Stimulated activated CD8-positive, alpha-beta memory T cell treated with anti-CD3 and anti-CD28 coated beads, Interleukin-4, amount 100 ng/mL, for 48 hours (primary cell): Measurements from ENCODE around the gene KRTAP10-10.
"Not testable (repeated sequence)": the region's sequence is repeated elsewhere in the genome, so short reads cannot be mapped to it uniquely, and the experiment has no call there.

Source experiments
- DNase-seq: peaks from one replicate; pipeline ENCODE4 v3.0.0-alpha.2; 2020

KRTAP10-10 gene

DNA sequence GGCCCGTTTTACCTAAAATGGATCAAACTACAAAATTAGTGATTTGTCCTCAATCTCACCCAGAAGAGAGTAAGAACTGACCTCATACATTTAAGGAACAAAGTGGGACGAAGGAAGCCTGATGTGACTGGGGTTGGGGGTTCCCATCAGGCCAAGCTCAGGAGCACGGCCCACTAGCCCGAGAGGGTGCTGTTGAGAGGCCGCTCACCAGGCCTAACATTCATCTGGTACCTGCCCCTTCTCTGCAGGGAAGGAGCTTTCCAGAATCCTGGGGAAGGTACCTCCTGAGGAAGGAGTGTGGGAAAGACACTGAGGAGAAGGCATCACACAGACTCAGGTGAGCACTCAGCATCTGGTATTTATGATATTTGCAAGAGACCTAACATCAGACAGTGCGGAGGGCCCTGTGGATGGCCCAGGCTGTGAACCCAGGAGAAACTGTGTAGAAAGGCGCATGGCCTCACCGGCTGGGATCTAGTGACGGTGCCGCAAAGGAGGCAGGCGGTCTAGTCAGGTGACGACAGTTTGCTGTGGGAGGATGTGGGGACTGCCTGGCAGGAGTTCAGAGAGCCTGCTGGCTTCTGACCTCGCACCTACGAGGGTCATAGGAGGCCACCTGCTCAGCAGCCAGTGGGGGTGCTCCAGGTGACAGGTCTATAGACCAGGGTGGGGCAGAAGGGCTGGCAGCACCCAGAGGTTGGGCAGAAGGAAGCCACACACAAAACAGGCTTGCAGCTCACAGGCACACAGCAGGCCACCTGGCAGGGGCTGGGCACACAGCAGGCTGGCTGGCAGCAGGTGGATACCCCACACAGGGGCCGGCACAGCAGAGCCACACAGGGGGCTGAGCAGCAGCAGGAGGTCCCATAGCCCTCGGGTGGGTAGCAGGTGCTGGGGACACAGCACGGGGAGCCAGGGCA is 16.8 kb downstream of the KRTAP10-10 start:
- DNase-seq: no peak

GRCh38 chr21:44654576-44655175 is 17.5 kb downstream of the KRTAP10-10 start, which contains the start of gene KRTAP12-4:
Gene KRTAP12-4 (minus strand): TSS chr21:44654659. CDS start chr21:44654614, 45 bp downstream.
- no peak for DNase-seq

- DNase-seq: no peak
Observed at GRCh38 chr21:44656868-44657267, 19.7 kb downstream of the KRTAP10-10 start.

DNA sequence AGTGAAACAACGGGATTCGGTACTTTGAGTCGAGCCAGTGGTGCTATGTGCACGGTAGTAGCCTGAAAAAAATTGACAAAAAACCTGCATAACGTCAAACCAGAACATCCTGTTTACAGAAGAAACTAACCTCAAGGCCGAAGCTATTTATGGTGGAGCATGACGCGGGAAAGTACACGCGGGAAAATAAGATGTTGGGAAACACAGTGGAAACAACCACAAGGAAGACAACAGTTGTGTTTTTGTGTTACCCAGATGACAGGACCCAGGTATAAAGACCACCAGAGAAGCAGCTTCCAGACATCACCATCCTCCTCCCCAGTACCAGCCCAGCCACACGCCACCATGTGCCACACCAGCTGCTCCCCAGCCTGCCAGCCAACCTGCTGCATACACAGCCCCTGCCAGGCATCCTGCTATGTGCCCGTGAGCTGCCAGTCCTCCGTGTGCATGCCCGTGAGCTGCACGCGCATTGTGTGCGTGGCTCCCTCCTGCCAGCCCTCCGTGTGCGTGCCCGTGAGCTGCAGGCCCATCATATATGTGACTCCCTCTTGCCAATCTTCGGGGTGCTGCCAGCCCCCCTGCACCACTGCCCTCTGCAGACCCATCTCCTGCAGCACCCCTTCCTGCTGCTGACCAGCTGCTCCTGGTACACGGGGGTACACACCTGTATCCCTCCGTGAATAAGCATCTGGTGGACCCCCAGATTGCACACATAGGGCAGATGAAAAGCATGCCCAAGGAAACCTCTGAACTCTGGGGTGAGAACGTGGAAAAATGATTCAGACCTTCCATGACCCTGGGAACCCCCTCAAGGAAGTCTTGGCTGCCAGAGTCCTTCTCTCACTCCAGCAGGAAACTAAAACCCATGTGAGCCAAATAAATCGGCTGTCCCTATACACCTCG is 20.7 kb downstream of the KRTAP10-10 start, which contains the start of gene KRTAP12-3:
TSS of gene KRTAP12-3 (plus strand) at position 298 of the 906 bp plus-strand sequence. CDS start at position 346, 48 bp downstream.
- no peak for DNase-seq

DNA sequence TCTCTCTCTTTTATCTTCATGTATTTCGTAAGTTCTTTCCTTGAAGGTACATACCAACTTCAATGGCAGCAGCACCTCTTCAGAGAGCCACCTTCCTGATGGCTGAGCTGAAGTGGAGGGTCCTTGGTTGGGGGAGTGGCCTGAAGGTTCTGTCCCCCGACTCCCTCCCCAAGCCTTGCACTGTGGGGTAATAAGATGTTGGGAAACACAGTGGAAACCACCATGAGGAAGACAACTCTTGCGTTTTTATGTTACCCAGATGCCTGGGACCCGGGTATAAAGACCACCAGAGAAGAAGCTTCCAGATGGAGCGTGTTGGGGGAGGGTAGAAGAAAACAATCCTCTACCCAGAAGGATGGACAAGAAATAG is 21.4 kb downstream of the KRTAP10-10 start:
- DNase-seq: no peak

DNA sequence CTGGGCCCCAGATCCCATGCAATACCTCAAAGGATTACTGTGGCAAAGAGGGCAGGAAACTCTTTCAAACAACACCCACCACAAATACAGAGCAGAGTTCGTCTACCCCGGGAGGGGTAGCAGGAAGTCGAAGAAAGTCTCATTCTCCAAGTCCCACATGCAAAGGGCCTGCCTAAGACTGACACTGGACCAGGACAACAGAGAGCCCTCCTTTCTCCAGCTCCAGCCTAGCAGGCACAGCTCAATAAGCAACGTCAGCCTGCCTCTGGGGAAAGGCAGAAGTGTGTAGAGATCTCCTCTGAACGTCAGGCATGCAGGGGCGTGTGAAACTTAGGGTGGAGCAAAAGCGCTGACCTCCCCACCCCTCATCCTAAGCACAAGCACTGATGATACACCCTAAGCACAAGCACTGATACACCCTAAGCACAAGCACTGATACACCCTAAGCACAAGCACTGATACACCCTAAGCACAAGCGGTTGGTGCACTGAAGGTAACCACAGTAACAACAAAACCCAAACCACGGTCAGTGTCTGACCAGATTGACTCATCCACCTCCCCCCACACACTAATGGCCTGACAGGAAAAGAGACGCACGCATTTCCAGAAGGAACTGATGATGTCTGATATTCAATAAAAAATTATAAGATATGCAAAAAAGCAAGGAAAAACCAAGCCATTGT is 21.9 kb downstream of the KRTAP10-10 start:
- DNase-seq: no peak

DNA sequence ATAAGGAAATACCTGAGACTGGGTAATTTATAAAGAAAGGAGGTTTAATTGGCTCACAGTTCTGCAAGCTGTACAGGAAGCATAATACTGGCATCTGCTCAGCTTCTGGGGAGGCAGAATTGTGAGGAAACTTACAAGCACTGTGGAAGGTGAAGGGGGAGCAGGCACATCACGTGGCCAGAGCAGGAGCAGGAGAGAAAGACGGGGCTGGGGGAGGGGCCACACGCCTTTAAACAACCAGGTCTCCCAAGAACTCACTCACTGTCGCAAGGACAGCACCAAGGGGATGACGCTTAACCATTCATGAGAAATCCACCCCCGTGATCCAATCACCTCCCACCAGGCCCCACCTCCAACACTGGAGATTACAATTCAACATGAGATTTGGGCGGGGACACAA is 24.4 kb downstream of the KRTAP10-10 start:
- DNase-seq: not testable (repeated sequence)

DNA sequence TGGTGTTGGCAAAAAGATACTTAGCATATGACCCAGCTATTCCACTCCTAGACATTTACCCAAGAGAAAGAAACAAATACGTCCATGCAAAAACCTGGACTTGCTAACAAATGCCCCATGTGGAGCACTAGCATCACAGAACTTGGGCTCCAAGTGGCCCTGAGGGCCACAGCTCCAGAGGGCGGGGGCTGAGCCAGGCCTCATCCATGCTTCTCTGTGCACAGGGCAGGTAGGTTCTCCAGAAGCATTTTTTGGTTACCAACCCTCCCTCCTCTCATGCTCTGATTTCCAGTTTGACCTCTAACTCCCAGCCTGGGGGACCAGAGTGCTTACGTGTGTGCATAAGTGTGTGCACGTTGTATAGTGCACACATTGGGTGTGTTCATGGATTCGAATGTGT is 27.5 kb downstream of the KRTAP10-10 start:
- no peak for DNase-seq

DNA sequence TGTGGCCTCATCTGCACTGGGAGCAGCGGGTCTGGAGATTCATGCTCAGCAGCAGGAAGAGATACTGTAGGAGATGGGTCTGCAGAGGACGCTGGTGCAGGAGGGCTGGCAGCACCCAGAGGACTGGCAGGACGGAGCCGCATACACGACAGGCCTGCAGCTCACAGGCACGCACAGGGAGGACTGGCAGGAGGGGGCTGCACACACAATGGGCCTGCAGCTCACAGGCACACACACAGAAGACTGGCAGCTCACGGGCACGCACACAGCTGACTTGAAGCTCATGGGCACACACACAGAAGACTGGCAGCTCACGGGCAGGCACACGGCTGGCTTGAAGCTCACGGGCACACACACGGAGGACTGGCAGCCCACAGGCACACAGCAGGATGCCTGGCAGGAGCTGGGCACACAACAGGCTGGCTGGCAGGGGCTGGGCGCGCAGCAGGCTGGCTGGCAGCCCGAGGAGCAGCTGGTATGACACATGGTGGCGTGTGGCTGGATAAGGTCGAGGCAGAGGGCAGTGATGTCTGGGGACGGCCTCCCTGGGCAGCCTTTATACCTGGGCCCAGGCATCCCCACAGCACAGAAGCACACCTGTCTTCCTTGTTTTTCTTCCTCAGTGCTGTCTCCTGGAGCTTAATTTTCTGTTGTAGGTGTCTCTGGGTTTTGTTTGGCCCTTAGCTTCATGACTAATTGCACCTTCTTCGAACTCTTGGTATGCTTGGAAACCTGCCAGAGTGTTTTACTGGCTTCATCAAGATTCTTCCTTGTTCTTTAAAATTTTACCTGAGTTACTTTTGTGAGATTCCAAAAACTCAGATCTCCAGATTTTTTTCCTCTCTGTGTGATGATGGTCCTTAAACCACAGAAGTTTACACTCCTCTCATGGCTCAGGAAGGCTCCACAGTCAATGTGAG is 29.5 kb downstream of the KRTAP10-10 start, which contains the start of gene KRTAP12-2:
TSS of gene KRTAP12-2 (minus strand) at position 527 of the 920 bp plus-strand sequence. CDS start at position 486, 41 bp downstream.
- no peak for DNase-seq

DNA sequence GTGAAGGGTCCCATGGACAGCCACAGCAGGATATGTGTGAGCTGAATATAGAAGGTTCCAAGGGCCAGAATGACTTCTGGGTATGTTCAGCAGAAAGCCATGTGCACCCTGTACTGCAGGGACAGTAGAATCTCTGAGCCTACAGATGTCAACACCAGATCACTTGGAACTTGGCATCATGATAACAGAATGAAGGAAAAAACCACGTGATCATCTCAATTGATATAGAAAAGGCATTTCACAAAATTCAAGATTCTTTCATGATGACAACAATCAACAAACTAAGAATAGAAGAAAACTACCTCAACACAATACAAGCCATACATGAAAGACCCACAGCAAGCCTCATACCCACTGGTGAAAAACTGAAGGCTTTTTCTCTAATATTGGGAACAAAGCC is 30.5 kb downstream of the KRTAP10-10 start:
- no peak for DNase-seq

DNA sequence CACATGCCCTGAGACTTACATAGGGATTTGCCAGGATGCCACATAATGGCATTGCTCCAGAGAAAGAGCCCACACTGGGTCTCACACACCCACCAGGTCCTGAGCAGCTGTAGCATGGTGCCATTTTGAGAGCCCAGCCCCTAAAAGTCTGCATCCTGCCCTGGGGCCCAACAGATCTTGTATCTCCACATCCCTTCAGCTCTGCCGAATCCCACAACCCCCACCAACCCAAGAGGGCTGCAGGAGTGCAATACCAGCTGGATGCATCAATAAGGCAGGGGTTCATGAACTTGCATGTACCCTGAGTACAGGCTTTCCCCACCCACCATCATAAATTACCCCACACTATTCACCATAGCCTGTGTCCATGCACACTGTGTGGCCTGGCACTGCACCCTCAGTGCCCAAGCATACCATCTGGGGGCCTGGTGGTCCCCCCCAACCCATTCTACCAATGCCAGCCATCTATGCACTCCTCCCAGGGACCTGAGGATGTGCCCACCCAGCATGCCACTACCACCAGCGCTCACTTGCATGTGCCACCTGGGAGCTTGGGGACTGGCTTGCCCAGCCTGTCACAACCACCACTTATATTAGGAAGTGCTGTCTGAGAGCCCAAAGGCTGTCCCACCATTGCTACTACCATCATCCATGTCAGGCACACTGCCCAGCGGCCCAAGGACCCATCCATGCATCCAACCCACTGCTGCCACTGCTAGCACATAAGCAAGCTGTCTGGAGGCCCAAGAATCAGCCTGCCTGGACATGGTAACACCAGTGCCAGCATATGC is 33.7 kb downstream of the KRTAP10-10 start:
- DNase-seq: no peak

- no peak for DNase-seq
Observed at GRCh38 chr21:44671911-44672310, 34.8 kb downstream of the KRTAP10-10 start.

DNA sequence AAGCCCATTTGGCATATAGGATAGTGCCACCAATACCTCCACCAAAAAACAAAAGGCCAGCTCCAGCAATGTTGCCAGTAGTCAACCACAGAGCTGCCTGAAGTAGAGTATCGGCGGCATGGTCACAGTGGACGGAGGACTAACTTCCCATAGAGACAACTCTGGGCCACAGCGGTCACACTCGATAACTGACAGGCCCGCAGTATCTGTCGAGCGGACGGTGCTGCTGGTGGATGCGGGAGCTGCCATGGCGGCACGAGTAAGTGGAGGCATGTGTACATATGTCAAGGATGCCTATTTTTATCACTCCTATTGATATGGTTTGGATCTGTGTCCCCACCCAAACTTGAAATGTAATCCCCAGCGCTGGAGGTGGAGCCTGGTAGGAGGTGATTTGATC is 40.7 kb downstream of the KRTAP10-10 start:
- no peak for DNase-seq

DNA sequence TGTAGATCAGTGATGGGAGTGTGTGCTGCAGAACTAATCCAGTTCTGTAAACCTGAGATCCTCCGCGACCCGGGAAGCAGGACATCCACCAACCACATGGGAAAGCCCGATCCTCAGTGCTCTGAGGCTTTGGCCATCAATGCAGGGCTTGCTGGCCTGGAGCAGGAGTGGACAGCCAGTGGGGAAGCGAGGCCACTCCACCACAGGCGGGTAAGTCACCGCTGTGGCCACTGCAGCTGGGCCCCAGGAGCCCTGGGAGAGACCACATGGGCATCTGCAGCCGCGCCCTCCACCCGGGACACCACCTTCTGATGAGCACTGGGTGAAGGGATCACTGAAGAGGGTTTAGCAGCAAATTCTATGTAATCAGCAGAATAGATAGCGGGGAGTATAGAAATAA is 44.0 kb downstream of the KRTAP10-10 start:
- no peak for DNase-seq

GRCh38 chr21:44681861-44682579 is 44.9 kb downstream of the KRTAP10-10 start, which contains the start of gene KRTAP12-1:
Gene KRTAP12-1 (minus strand): TSS chr21:44682163. CDS start chr21:44682123, 40 bp downstream.
- DNase-seq: no peak

GRCh38 chr21:44682580-44683151 is 45.5 kb downstream of the KRTAP10-10 start:
- no peak for DNase-seq

- no peak for DNase-seq
Observed at GRCh38 chr21:44684077-44684476, 46.9 kb downstream of the KRTAP10-10 start.

DNA sequence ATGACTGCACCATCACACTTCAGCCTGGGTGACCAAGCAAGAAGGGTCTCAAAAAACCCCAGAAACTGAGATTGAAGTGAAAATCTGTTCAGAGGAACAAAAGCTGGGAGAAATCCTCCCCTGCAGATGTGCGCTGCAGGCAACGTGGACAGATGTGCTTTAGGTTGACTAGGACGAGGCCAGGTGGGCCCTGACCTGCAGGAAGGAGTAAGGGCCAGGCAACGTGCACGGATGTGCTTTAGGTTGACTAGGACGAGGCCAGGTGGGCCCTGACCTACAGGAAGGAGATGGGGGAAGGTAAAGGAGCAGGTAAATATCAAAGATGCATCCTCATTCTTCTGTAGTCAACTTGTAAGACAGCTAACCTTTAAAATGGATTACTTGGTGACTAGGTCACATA is 47.3 kb downstream of the KRTAP10-10 start:
- DNase-seq: no peak

GRCh38 chr21:44685050-44685449 is 47.9 kb downstream of the KRTAP10-10 start:
- not testable (repeated sequence) for DNase-seq
